SK-N-MC (cell line): ENCODE measurements around the gene PROSER3.
"Not testable (repeated sequence)": the region's sequence is repeated elsewhere in the genome, so short reads cannot be mapped to it uniquely, and the experiment has no call there.

Experiments used
- EZH2 ChIP-seq: fragments of 200-600 bp; sonication (generic); IDR thresholded peaks from one replicate; pipeline ENCODE4 v1.6.1; 2017; ENCODE audit warnings: antibody characterized with exemption
- FOXP2 ChIP-seq: optimal IDR thresholded peaks from 2 replicates; pipeline ENCODE3; 2011; ENCODE audit warnings: mild to moderate bottlenecking, moderate library complexity; ENCODE audit not compliant: insufficient read depth; ENCODE audit errors: extremely low read length, control extremely low read depth
- POLR2AphosphoS5 ChIP-seq: IDR thresholded peaks from 2 replicates; pipeline ENCODE4 v1.6.1; 2012; ENCODE audit warnings: mild to moderate bottlenecking, low read depth, low read length, borderline replicate concordance

DNA sequence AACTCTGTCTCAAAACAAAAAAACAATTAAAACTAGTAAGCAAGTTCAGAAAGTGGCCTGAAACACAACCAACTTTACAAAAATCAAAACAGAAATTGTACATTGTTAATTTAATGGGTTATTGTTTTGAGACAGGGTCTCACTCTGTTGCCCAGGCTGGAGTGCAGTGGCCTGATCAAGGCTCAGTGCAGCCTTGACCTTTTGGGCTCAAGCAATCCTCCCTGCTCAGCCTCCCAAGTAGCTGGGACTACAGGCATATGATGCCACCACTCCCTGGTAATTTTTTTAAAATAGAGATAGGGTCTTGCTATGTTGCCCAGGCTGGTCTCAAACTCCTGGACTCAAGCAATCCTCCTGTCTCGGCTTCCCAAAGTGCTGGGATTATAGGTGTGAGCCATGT lies 37.6 kb downstream of the PROSER3 start:
- not testable (repeated sequence) for TF ChIP-seq POLR2AphosphoS5, EZH2, FOXP2
